ENCODE measurements around the gene JMJD4.
A peak's percentile ranks its signal among the peaks of the same experiment; 100 is the strongest.

JMJD4 gene

GRCh38 chr1:227768125-227768439, 33.0 kb upstream of the JMJD4 start:
- DNase-seq = no peak

DNA sequence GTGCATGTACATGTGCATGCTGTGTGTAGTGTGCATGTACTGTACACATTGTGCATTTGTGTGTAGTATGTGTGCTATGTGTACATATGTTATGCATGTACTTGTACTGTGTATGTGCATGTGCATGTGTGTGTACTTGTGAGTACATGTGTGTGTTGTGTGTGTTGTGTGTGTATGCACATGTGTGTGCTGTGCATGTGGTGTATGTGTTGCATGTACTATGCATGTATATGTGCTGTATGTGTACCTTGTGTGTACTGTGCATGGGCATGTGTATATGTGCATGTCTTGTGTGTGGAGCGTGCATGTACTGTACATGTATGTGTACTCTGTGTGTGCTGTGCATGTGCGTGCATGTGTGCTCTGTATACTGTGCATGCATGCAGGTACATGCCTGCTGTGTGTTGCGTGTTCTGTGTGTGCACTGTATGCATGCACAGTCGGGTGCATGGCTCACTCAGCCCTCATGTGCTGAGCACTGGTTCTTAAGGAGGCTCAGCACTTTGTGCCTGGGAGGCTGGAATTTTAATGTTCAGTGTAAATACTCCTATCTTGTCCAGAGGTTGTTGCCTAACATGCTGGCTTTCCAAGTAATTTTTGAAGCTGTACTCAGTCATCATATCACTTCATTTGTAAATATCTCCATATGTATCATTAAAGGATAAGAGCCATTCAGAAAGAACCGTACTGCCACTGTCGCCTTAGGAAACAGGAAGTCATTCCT, 32.5 kb upstream of the JMJD4 start:
- no peak for DNase-seq

GRCh38 chr1:227766653-227767277, 31.7 kb upstream of the JMJD4 start:
- no peak for DNase-seq

DNA sequence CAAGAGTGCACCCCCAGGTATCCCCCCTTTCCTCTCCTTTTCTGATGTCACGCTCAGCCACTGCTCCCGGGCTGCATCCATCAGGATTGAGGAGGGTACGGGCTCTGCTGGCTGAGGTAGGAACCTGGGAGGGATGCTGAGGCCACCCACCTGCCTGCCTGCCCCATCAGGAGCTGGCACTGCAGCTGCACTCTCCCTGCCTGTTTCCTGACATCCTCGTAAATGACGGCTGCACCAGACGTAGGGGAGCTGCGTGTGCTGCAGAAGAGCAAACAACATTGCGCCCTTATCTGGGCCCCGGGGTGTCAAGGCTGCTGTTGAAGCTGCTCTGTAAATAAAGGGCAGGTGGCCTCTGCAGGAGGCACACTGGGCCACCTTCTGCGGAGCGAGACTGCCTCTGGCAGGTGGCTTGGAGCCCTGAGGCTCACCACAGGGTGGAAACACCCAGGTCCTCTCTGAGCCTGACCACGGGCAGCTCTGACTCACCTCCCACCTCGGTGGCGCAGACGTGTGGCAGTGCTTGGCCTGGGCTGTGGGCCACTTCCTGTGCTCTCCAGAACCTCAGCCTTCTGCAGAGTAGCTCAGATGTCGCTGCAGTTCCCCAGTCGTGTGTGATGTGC, 31.0 kb upstream of the JMJD4 start:
- no peak for DNase-seq

DNA sequence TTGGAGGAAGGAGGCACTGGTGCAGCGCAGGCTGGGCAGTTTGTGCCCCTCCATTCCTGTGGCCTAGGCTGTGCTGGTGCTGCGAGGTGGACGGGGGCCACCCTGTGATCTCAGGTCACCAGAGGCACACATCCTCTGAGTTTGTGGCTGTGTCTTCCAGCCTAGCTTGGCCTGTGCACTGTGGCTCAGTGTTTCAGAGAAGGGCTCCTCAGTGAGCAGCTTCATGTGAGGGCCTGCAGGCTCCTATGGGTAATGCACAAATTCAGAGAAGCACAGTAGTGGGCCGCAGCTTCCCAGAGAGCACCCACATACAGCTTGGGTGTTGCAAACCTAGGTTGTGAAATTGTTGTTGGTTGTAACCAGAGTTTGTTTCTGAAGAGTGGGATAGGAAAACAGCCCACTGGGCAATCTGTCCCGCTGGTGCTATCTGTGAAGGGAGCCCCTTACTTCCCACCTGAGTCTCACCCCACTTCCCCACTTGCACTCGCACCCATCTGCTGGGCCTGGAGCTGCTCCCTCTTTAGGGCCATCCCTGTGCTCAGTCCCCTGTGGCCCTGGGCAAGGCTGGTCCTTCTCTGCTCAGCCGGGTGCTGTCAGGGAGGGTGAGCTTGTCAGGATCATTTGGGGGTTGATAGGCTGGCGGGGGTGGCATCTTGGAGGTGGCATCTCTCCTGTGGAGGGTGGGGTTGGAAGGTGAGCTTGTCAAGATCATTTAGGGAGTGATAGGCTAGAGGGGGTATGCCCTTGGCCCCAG, 30.3 kb upstream of the JMJD4 start:
- no peak for DNase-seq

DNA sequence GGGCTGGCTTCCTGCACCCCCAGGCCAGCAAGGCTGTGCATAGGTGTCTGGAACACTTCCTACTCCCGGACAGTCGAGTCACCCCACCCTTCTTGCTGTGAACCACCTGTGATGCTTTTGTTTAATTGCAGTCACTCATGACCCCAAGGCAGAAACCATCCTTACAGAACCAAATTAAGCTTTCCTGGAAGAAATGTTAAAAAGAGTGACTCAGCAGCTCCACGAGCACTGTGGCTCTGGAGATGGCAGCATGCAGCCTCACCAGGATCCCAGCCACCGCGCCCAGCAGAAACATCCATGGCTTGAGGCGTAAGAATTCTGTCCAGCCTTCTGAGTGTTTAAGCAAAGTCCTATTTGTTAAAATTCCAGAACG, 28.9 kb upstream of the JMJD4 start:
- no peak for DNase-seq

DNA sequence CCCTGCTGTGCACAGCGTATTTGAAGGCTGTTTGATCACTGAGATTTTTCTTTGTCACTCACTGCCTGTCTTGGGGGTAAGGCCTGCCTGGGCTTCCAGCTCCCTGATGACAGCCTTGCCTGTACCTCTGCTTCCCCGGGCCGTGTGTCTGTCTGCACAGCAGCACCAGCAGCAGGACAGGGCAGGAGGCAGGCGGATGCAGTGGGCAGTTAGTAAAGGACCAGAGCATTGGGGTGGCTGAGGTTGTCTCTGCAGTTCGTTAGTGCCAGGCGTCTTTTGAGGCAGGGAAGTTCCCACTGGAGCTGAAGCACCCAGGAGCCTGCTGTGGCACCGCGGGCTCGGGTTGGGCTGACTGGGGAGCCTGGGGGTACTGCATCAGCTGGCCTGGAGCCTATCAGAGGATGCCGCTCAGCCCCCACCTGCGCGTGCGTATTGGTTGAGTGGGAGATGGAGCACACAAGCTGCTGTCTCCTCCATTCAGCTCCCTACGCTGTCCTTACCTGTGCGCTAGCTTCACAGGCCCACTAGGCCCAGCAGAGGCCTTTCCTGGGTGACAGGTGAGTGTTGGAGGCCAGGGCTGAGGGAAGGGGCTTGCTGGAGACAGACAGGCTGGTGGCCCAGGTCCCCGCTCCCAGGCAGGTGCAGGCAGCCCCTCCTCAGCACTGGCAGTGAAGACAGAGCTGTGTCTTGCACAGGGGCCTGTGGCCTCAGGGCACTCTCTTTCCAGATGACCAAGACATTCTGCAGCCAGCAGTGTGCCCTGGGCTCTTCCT, 28.3 kb upstream of the JMJD4 start:
- no peak for DNase-seq

DNA sequence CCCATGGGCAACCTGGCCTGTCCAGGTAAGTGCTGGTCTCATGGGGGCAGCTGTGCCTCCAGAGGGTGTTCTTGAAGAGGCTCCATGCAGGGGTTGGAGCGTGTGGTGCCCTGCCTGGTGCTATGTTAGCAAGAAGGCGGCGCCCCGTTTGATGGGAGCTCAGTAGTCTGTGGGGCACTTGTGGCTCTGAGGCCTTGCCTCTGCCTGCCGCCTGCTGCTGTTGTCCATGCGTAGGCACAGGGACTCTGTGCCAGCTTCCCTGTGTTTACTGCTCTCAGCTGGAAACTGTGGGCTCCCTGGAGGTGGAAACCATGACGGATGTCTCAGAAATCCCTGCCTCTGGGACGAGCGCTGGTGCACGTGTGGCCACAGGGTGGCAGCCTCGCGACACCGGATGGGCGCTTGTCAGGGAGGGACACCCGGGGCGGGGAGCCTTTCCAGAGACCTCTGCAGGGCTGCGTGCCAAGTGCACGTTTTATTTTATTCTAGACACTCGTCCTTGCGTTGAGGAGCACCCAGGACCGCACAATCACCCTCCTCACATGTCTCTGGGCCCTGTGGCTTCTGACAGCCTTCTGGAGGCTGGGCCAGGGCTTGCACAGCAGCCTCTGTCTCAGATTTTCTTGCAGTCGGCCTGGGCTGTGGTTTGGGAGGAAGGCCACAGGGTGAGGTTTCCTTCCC, 27.3 kb upstream of the JMJD4 start:
- DNase-seq = peak; percentile 14

DNA sequence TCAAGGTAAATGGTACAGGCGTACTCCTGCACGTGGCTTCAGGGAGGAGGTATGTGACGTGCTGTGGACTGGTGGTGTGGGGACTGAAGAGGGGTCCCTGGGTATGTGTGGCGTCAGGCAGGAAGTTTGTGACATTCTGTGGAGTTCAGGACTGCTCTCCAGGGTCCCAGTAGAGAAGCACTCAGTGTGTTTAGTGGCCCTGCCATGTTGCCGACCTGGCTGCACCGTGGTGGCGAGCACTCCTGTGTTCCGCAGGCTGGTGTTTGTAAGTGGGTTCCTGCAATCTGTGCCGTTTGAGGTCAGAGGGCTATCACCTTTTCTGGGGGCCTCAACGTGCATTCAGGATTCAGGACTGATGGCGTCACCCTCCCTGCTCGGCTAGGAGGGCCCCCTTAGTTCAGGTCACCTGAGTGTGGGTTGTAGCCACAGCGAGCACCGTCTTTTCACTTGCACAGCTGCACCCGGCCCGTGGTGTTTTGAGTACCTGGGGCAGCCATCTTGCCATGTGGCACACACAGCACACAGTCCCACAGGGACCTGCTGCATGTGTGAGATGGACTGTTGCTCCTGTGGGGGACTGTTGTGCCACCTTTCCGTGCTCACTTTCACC, 26.6 kb upstream of the JMJD4 start:
- no peak for DNase-seq

- no peak for DNase-seq
Measured at GRCh38 chr1:227760377-227760776, 25.3 kb upstream of the JMJD4 start.

GRCh38 chr1:227759341-227760300, 24.5 kb upstream of the JMJD4 start:
- peak; percentile 66 for DNase-seq

- DNase-seq = no peak
Measured at GRCh38 chr1:227758366-227758765, 23.3 kb upstream of the JMJD4 start.

DNA sequence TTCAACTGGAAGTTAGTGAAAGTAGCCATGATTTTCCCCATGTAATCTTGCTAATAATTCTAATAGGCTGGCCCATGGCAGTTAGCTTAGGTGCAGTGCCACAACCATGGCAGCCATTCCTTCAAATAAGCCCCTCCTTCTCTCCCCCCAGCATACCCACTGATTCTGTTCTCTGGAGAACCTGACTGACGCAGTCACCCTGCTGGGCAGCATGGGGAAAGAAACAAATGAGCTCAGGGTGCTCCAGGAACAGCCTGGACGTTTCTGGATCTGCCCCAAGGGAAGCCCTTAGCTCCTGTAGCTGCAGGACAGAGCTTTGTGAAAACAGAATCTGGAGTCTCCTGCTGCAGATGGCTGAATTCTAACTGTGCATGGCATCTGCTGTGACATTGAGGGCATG, 22.7 kb upstream of the JMJD4 start:
- no peak for DNase-seq

GRCh38 chr1:227756172-227756959, 21.3 kb upstream of the JMJD4 start:
- no peak for DNase-seq

- DNase-seq = no peak
Measured at GRCh38 chr1:227754958-227755357, 19.9 kb upstream of the JMJD4 start.

DNA sequence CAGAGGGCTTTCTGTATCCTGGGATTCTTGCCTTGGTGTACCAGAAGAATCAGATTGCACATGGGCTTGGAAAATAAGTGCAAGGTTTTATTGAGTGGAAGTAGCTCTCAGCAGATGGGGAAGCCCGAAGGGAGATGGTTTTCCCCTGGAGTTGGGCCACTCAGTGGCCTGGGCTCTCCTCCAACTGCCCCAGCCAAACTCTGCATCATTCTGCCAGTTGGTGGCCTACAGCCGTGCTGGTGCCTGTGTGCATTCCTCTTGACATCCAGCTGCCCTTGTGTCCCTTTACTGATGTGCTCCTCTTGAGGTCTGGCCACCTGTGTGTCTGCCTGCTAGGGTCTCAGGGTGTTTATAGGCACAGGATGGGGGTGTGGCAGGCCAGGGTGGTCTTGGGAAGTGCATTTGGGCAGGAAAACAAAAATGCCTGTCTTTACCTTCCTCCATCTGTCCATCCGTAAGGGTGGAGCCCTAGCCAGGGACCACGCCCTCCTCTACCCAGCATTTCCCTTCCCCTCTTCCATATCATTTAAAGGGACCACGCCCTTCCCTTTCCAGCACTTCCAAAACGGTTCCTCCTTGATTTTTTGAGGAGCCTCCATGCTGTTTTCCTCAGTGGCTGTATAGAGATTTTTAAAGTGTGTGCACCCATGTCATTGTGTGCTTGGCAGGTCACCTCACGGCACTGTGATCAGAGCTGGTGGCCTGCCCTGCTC, 19.1 kb upstream of the JMJD4 start:
- no peak for DNase-seq

DNA sequence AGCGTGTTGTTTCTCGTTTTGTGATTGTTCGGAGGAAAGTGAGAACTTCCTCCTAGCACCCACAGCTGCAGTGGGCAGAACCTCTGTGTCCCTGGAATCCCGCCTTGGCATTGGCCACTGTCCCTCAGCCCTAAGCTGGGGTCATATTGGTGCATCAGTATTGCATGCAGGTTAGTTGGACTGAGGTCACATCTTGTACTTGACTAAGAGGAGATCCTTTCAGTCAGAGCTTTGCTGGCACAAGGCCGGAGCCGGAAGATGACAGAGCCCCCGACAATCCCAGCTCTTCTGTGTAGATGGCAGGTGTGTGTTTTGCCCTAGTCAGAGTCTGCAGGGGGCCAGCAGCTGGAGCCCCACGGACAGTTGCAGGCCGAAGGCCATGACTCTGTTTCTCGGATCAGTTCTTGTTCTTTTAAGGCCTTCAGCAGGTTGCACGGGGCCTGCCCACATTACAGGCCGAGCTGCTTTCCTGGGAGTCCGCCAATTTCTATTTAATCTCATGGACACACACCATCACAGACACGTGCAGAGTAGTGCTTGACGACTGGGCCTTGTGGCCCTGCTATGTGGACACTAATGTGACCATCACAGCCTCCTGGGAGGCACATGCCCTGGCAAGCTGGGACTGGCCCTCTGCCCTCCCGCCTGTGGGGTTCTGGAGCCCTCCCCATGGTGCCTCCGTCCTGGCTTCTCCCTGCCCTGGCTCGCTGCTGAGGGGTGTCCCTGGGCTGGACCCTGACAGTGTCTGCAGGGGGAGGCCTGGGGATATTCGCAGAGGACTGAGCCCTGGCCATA, 15.0 kb upstream of the JMJD4 start:
- DNase-seq = no peak

DNA sequence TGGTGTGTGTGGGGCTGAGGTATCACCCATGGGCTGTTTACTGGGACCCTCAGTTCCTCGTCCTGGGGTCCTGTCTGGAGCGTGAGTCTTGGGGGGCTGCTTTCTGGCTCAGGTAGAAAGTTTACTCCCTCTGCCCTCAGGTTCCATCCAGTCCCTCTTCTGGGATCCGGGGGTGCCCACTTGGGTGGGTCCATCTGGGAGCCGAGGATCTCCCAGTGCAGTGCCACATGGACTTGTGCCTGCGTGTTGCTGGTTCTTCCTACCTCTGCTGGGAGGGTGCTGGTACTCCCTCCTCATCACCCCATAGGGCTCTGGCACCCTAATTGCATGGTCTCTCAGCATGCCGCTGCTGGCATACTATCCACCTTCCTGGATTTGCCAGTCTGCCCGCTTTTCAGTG, 14.1 kb upstream of the JMJD4 start:
- DNase-seq = no peak

Data from NCI-H226 (cell line).